ENCODE data around the gene CCDC43. TPM values are rescaled to one million over a fixed set of nuclear protein-coding genes. Genes with fewer than 3 reads are reported as not detected.

The CCDC43 gene
- total RNA-seq, 1 experiment from 2014 or later: 34.3 TPM

DNA sequence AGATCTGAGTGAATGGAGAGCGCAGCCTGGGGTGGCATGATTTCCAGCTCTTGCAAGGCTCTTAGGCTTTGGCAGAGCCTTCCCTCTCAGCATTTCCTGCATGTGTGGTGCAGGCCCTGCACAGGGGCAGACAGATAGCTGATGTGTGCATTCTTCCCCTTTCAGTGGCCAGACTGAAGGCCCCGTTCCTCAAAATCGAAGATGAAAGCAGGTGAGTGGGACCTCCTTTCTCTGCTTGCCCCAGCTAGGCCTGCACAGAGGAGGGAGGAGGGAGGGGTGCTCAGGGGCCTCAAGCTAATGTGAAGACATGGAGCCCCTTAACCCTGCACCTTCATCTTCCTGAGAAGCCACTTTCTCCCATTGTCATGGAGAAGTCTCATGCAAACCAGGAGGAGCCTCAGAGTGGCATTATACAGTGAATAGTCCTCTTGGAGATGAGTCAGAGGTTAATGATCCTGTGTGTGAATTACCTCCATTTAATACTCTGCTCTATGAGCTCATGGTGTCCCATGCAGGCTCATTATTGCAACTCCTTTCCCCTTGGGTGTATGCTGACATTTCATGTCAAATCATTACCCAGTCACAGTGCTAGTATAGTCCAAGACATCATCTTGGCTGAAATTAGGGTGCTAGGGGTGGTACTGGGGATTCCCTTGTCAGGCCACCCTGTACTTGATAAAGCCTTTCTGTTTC, 48.8 kb upstream of the CCDC43 start:
- no peak overlapping the region for H4K91ac ChIP-seq (ENCODE audit: insufficient read length, low read depth, low read length)
- H3K27me3 Mint-ChIP-seq (ENCODE audit: low read depth): no peaks in the 10 kb centered on the region
- no peak overlapping the region for H3K18ac ChIP-seq (ENCODE audit: insufficient read length, low read depth, low read length)
- no peaks in the 10 kb centered on the region for H3K23me2 ChIP-seq (ENCODE audit: insufficient read length, low read depth, low read length, poor library complexity, severe bottlenecking)
- H3K4me2 ChIP-seq (ENCODE audit: insufficient read depth, insufficient read length, low read length): no peak overlapping the region
- no peak overlapping the region for H3K4ac ChIP-seq (ENCODE audit: low read depth, low read length)
- no peaks in the 10 kb centered on the region; the same call in 1 of the 2 replicates for H3K4me1 ChIP-seq (ENCODE audit: insufficient read depth, low read length)
- no peak overlapping the region for H3K27ac ChIP-seq (ENCODE audit: insufficient read length, low read depth, low read length)
- H3K4me1 Mint-ChIP-seq: peaks cover 9 to 19% of the 10 kb centered on the region in 2 experiments
- DNase-seq: no peak
- no peak overlapping the region for H3K23ac ChIP-seq (ENCODE audit: insufficient read length, low read depth, low read length)
- H3K36me3 Mint-ChIP-seq (ENCODE audit: insufficient read depth in 1 of 3, low read depth in 3 of 3): peaks cover 13 to 73% (median 68%) of the 10 kb centered on the region in 3 experiments; a peak in 6 of 7 replicates
- H2AFZ ChIP-seq (ENCODE audit: low read length): no peak overlapping the region
- H3K9me3 Mint-ChIP-seq: no peaks in the 10 kb centered on the region
- H3K27ac Mint-ChIP-seq: peak overlapping the region; percentile 31 to 82 (median 61); a peak in 3 of 7 replicates
- no peak overlapping the region for H2BK5ac ChIP-seq (ENCODE audit: insufficient read length, low read length)
- H2BK20ac ChIP-seq (ENCODE audit: low read depth, low read length, poor library complexity, severe bottlenecking): no peak overlapping the region
- no peaks in the 10 kb centered on the region for H4K20me1 ChIP-seq (ENCODE audit: control insufficient read depth, insufficient read depth, insufficient read length)
- no peaks in the 10 kb centered on the region for H3K27me3 ChIP-seq (ENCODE audit: insufficient read depth, low read length)
- H4K8ac ChIP-seq (replicated peaks; ENCODE audit: insufficient read length, low read depth, low read length): no peak overlapping the region
- no peak overlapping the region for H2BK15ac ChIP-seq (ENCODE audit: low read depth, low read length)
- H3K56ac ChIP-seq (ENCODE audit: insufficient read length, low read depth, low read length): no peak overlapping the region
- no peak overlapping the region for H2BK120ac ChIP-seq (ENCODE audit: low read depth, low read length, poor library complexity, severe bottlenecking)
- no peak overlapping the region for H3K9ac ChIP-seq (ENCODE audit: extremely low read depth, insufficient read length, low read length)
- H3K79me2 ChIP-seq (ENCODE audit: insufficient read depth, low read length): no peaks in the 10 kb centered on the region
- no CpG with 5 or more reads among the region's 3 CpGs for WGBS (ENCODE audit: extremely low coverage, insufficient read length, low lambda C conversion rate)
- no peak overlapping the region for H3K14ac ChIP-seq (ENCODE audit: insufficient read depth, low read length)
- H4K5ac ChIP-seq (ENCODE audit: insufficient read length, low read depth, low read length): no peak overlapping the region
- no peaks in the 10 kb centered on the region for H3K9me3 ChIP-seq (ENCODE audit: control insufficient read depth, low read depth, low read length)
- TF ChIP-seq, protein P1, sequence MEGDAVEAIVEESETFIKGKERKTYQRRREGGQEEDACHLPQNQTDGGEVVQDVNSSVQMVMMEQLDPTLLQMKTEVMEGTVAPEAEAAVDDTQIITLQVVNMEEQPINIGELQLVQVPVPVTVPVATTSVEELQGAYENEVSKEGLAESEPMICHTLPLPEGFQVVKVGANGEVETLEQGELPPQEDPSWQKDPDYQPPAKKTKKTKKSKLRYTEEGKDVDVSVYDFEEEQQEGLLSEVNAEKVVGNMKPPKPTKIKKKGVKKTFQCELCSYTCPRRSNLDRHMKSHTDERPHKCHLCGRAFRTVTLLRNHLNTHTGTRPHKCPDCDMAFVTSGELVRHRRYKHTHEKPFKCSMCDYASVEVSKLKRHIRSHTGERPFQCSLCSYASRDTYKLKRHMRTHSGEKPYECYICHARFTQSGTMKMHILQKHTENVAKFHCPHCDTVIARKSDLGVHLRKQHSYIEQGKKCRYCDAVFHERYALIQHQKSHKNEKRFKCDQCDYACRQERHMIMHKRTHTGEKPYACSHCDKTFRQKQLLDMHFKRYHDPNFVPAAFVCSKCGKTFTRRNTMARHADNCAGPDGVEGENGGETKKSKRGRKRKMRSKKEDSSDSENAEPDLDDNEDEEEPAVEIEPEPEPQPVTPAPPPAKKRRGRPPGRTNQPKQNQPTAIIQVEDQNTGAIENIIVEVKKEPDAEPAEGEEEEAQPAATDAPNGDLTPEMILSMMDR (conservative IDR thresholded peaks at IDR 0.05): no peak
- H2AK5ac ChIP-seq (ENCODE audit: insufficient read length, low read length): no peak overlapping the region
- no peaks in the 10 kb centered on the region for H3K79me1 ChIP-seq (ENCODE audit: insufficient read depth, low read depth, low read length, poor library complexity, severe bottlenecking)
- H3K4me3 Mint-ChIP-seq: no peak overlapping the region
- no peak overlapping the region for H2BK12ac ChIP-seq (ENCODE audit: insufficient read length, low read depth, low read length)
- no peak overlapping the region for H3T11ph ChIP-seq (ENCODE audit: low read length)

All from H9 (cell line).